Pancreas (tissue), 10 donors: ENCODE data around the gene WWOX. TPM values are rescaled to one million over a fixed set of nuclear protein-coding genes. Genes with fewer than 3 reads are reported as not detected.
A peak's percentile ranks its signal among the peaks of the same experiment; 100 is the strongest.

Experiments
- ATAC-seq, 4 donors: fragments of 200-7000 bp; cut with Tn5 transposase; one replicate each; pipeline versions ENCODE4 v1.8.0 to v1.9.1; 2020; ENCODE audit warnings: mild to moderate bottlenecking in 4 of 4, moderate library complexity in 4 of 4
- DNase-seq, 6 donors: peaks; one replicate each; pipeline ENCODE4 v3.0.0-alpha.2; 2020
- FAIRE-seq: peaks from 2 replicates; lab custom pipeline; 2012; peaks lifted over from hg19 to GRCh38; lab: Jason Lieb, UNC
- H3K27ac ChIP-seq, 4 donors: fragments of 200-600 bp; sonication (generic); 1 replicate in 3 of 4; 2 replicates in 1 of 4; pipeline versions ENCODE4 v1.5.0 to v1.8.0; 2020
- H3K27me3 ChIP-seq, 4 donors: fragments of 200-600 bp; one replicate each; pipeline ENCODE4 v1.8.0; 2021
- H3K36me3 ChIP-seq, 3 donors: fragments of 200-600 bp; sonication (generic) in 1 of 3; one replicate each; pipeline versions ENCODE4 v1.5.0 to v1.8.0; 2020 to 2021
- H3K4me1 ChIP-seq, 3 donors: fragments of 200-600 bp; one replicate each; pipeline ENCODE4 v1.8.0; 2021
- H3K4me3 ChIP-seq, 4 donors: fragments of 200-600 bp; sonication (generic) in 2 of 4; one replicate each; pipeline versions ENCODE4 v1.5.0 to v1.8.0; 2020 to 2021
- H3K9me3 ChIP-seq, 4 donors: fragments of 200-600 bp; one replicate each; pipeline ENCODE4 v1.8.0; 2021
- CTCF ChIP-seq, 4 donors: fragments of 200-600 bp; sonication (generic) in 3 of 4; IDR thresholded peaks; one replicate each; pipeline versions ENCODE4 v1.5.0 to v1.8.0; 2021; ENCODE audit warnings: antibody characterized with exemption in 4 of 4
- WGBS, 2 donors: extraction: QIAGEN DNeasy Blood & Tissue Kit; methylation state at CpG; one replicate each; pipeline ENCODE4 v1.1.7; 2013; 5-methylcytosine and 5-hydroxymethylcytosine counted together
- intact Hi-C, 3 donors: fragments of 100-400 bp; cut with DNase I; formaldehyde crosslinking; loops; one replicate each; pipeline versions ENCODE4 v1.11.1 to v1.14.2; 2022
- polyA plus RNA-seq, 2 donors: library from polyadenylated mRNA; stranded (reverse); fragments of 200-250 nt; gene quantifications; one replicate each; pipeline ENCODE4 v1.2.3, GENCODE V29; 2013
- total RNA-seq, 6 donors: library from RNA; stranded (reverse); fragmentation: NEBNext Ultra II Directional in 4 of 6; extraction: Animal tissue kit (Norgen Biotek cat#: 25700) in 4 of 6; gene quantifications; one replicate each; pipeline versions ENCODE4 v1.2.1 to v1.2.4, GENCODE V29; 2021 to 2023
- donor health status: healthy with polysubstance abuse.
- donor health status: DM: no; HTN: no; CAD: no; lungs with moderate emphysema.
- donor health status: DM: no; HTN: no; CAD: no.
- donor health status: control.
- donor health status: control.
- donor health status: Bipolar disorder and iron deficiency.
- donor health status: DM: yes; HTN: yes; CAD: no.
- donor health status: DM: no; HTN: no; CAD: no.
- donor health status: DM: no; HTN: no; CAD: no.
- donor health status: DM: yes; HTN: yes; CAD: no.

The WWOX gene
- total and polyA plus RNA-seq, 8 donors: 6.8 to 14.4 (median 10.8) TPM

GRCh38 chr16:79163691-79164387 is 1064.4 kb downstream of the WWOX start:
- no peaks in the 10 kb centered on the region for H3K4me1 ChIP-seq
- H3K27ac ChIP-seq: no peak overlapping the region
- intact Hi-C loops: no loop called here
- peak in 2 of 4 donors; percentile 60 to 65 for ATAC-seq
- no peaks in the 10 kb centered on the region for H3K36me3 ChIP-seq
- no peak for TF ChIP-seq CTCF (IDR thresholded peaks at IDR 0.05)
- FAIRE-seq: no peak
- no peak for DNase-seq
- whole genome bisulfite sequencing, 2 donors: 81 to 84% methylated on average over 13 of the region's 13 CpGs
- no peak overlapping the region for H3K4me3 ChIP-seq
- H3K9me3 ChIP-seq: no peaks in the 10 kb centered on the region
- no peaks in the 10 kb centered on the region for H3K27me3 ChIP-seq

- WGBS, 2 donors: 74 to 77% methylated on average over 10 of the region's 10 CpGs
- FAIRE-seq (no peak), DNase-seq (no peak), ATAC-seq (no peak)
- Histone ChIP-seq H3K27me3 (no peaks in the 10 kb centered on the region), H3K27ac (no peak overlapping the region), H3K4me1 (no peaks in the 10 kb centered on the region), H3K4me3 (no peak overlapping the region), H3K36me3 (no peaks in the 10 kb centered on the region), H3K9me3 (no peaks in the 10 kb centered on the region)
- intact Hi-C loops: no loop called here
- TF ChIP-seq CTCF (IDR thresholded peaks at IDR 0.05): no peak
Observed at GRCh38 chr16:79164388-79164995, 1065.0 kb downstream of the WWOX start.

GRCh38 chr16:79165079-79165478 is 1065.6 kb downstream of the WWOX start:
- no peak for FAIRE-seq

GRCh38 chr16:79165506-79165905 is 1066.1 kb downstream of the WWOX start:
- 79 to 82% methylated on average over 9 of the region's 9 CpGs for WGBS, 2 donors
- ATAC-seq: no peak
- intact Hi-C loops: no loop called here
- FAIRE-seq: no peak
- no peak for TF ChIP-seq CTCF (IDR thresholded peaks at IDR 0.05)
- Histone ChIP-seq H3K27me3 (no peaks in the 10 kb centered on the region), H3K9me3 (no peaks in the 10 kb centered on the region), H3K4me1 (no peaks in the 10 kb centered on the region), H3K27ac (no peak overlapping the region), H3K36me3 (no peaks in the 10 kb centered on the region), H3K4me3 (no peak overlapping the region)
- DNase-seq: no peak

More at GRCh38 chr16:79165079-79165478, 1065.6 kb downstream of the WWOX start:
- Histone ChIP-seq H3K4me3 (no peak overlapping the region), H3K27me3 (no peaks in the 10 kb centered on the region), H3K36me3 (no peaks in the 10 kb centered on the region), H3K9me3 (no peaks in the 10 kb centered on the region), H3K27ac (no peak overlapping the region), H3K4me1 (no peaks in the 10 kb centered on the region)
- intact Hi-C loops: no loop called here
- ATAC-seq (no peak), DNase-seq (no peak)
- WGBS, 2 donors: 83 to 84% methylated on average over 9 of the region's 9 CpGs
- TF ChIP-seq CTCF (IDR thresholded peaks at IDR 0.05): no peak

GRCh38 chr16:79167893-79168292 is 1068.4 kb downstream of the WWOX start:
- Histone ChIP-seq H3K27ac (no peak overlapping the region), H3K4me3 (no peak overlapping the region), H3K9me3 (no peaks in the 10 kb centered on the region), H3K27me3 (no peaks in the 10 kb centered on the region), H3K36me3 (no peaks in the 10 kb centered on the region), H3K4me1 (no peaks in the 10 kb centered on the region)
- no peak for ATAC-seq
- intact Hi-C loops: no loop called here
- no peak for DNase-seq
- 83 to 91% methylated on average over 2 of the region's 2 CpGs for WGBS, 2 donors
- no peak for TF ChIP-seq CTCF (IDR thresholded peaks at IDR 0.05)
- no peak for FAIRE-seq
